ENCODE data around the gene FAM222B. TPM values are rescaled to one million over a fixed set of nuclear protein-coding genes. Genes with fewer than 3 reads are reported as not detected.

The FAM222B gene
- total RNA-seq, 1 experiment from 2014 or later = 4.8 TPM

GRCh38 chr17:28881533-28882056 is 39.0 kb upstream of the FAM222B start:
- ChIA-PET CTCF (no interaction called here), POLR2A (ENCODE audit: unreplicated experiment) (interaction anchor here (0.6 kb wide), 1 partner anchor 129 kb away, joined by 16 read pairs; no protein-coding TSS in a partner anchor)
- DNase-seq (no peak), ATAC-seq (no peak)
- no peaks in the 10 kb centered on the region for H3F3A ChIP-seq (ENCODE audit: low read length, unreplicated experiment)
- no peak overlapping the region for H3K4me2 ChIP-seq (ENCODE audit: low read length)
- H3K79me2 ChIP-seq (ENCODE audit: low read length) = no peaks in the 10 kb centered on the region
- no peaks in the 10 kb centered on the region for H3K9me3 ChIP-seq (ENCODE audit: low read length)
- H4K20me1 ChIP-seq (ENCODE audit: low read length) = no peaks in the 10 kb centered on the region
- no peaks in the 10 kb centered on the region for H3K4me1 ChIP-seq (ENCODE audit: insufficient read depth, low read length)
- H3K36me3 ChIP-seq (ENCODE audit: low read depth, low read length) = no peaks in the 10 kb centered on the region
- no peak for TF ChIP-seq EZH2 (IDR thresholded peaks at IDR 0.05; ENCODE audit: low read length, unreplicated experiment)
- TF ChIP-seq CTCF (conservative IDR thresholded peaks at IDR 0.05; ENCODE audit: low read depth, low read length) = no peak
- no peak for TF ChIP-seq EZH2phosphoT487 (IDR thresholded peaks at IDR 0.05; ENCODE audit: borderline replicate concordance, low read length)
- H3K9me2 ChIP-seq (replicated peaks; ENCODE audit: low read length) = no peaks in the 10 kb centered on the region
- H2AFZ ChIP-seq (ENCODE audit: low read length) = no peak overlapping the region
- no peak overlapping the region for H3K27ac ChIP-seq (ENCODE audit: low read length)
- intact Hi-C loops (cut with micrococcal nuclease) = no loop called here
- no peak overlapping the region for H3K4me3 ChIP-seq (ENCODE audit: low read length)
- BruUV-seq (replicated peaks) = no TSS peak
- H3K27me3 ChIP-seq (ENCODE audit: low read length) = no peaks in the 10 kb centered on the region
- no peak overlapping the region for H3K9ac ChIP-seq (ENCODE audit: low read length)

GRCh38 chr17:28880572-28880945 is 38.0 kb upstream of the FAM222B start:
- CTCF ChIA-PET = no interaction called here

More at GRCh38 chr17:28880572-28880945, 38.0 kb upstream of the FAM222B start:
- no peak overlapping the region for H3K4me2 ChIP-seq (ENCODE audit: low read length)
- no peaks in the 10 kb centered on the region for H3K27me3 ChIP-seq (ENCODE audit: low read length)
- DNase-seq (no peak), ATAC-seq (no peak)
- H3K36me3 ChIP-seq (ENCODE audit: low read depth, low read length) = no peaks in the 10 kb centered on the region
- BruUV-seq (replicated peaks) = no TSS peak
- H3K79me2 ChIP-seq (ENCODE audit: low read length) = no peaks in the 10 kb centered on the region
- H3K4me3 ChIP-seq (ENCODE audit: low read length) = no peak overlapping the region
- no peak overlapping the region for H2AFZ ChIP-seq (ENCODE audit: low read length)
- H3K9me3 ChIP-seq (ENCODE audit: low read length) = no peaks in the 10 kb centered on the region
- no peaks in the 10 kb centered on the region for H4K20me1 ChIP-seq (ENCODE audit: low read length)
- H3F3A ChIP-seq (ENCODE audit: low read length, unreplicated experiment) = no peaks in the 10 kb centered on the region
- no peak for TF ChIP-seq EZH2phosphoT487 (IDR thresholded peaks at IDR 0.05; ENCODE audit: borderline replicate concordance, low read length)
- TF ChIP-seq CTCF (conservative IDR thresholded peaks at IDR 0.05; ENCODE audit: low read depth, low read length) = no peak
- TF ChIP-seq EZH2 (IDR thresholded peaks at IDR 0.05; ENCODE audit: low read length, unreplicated experiment) = no peak
- H3K9ac ChIP-seq (ENCODE audit: low read length) = no peak overlapping the region
- POLR2A ChIA-PET (ENCODE audit: unreplicated experiment) = no interaction called here
- H3K4me1 ChIP-seq (ENCODE audit: insufficient read depth, low read length) = 0 out of 2 replicates have a peak, but pooled peaks cover 4% of the 10 kb centered on the region
- no peaks in the 10 kb centered on the region for H3K9me2 ChIP-seq (replicated peaks; ENCODE audit: low read length)
- intact Hi-C loops (cut with micrococcal nuclease) = no loop called here
- H3K27ac ChIP-seq (ENCODE audit: low read length) = no peak overlapping the region

Measured in PC-3 (cell line).